ENCODE results near the gene NDUFS7. TPM values are rescaled to one million over a fixed set of nuclear protein-coding genes. Genes with fewer than 3 reads are reported as not detected.
"Not testable (repeated sequence)": the region's sequence is repeated elsewhere in the genome, so short reads cannot be mapped to it uniquely, and the experiment has no call there.

NDUFS7 gene
- total RNA-seq, 2 donors from 2014 or later: 234 to 326 TPM

DNA sequence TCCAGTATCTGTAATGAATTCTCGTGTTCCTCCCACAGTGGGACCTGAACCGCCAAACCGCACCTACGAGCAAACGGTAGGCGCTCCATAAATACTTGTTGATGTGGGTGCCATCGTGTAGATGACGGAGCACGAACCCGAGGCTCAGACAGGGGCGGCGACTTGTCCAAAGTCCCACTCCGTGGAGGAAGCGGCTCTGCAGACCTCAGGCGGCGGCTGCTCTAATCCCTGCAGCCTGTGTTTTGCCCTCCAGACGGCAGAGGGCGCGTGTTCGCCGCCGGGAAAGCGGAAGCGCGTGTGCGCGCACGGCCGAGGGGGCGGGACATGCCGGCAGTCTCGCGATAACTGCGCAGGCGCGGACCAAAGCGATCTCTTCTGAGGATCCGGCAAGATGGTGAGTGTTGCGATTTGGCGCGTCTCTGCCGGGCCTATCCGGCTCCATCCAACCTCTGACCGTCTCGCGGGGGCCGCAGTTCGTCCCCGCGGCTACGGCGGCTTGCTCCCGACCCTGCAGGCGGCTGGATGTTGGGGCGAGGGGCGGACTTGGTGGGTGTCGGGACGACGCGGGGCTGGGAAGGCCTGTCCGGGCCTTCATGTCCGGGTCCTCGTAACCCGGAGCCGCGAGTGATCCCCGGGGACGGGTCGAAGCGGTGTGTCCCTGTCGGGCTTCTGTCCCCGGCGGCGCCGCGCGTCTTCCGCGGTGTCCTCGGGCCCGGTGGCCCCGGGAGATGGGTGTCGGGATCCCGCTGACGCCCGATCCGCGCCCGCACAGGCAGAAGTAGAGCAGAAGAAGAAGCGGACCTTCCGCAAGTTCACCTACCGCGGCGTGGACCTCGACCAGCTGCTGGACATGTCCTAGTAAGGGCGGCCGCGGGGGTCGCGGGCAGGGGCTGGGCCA lies 54.6 kb downstream of the NDUFS7 start, which contains the start of gene RPS15:
Gene RPS15, plus strand, starts transcription at position 362 of the 898 bp plus-strand sequence. Its CDS starts 30 bp downstream, at position 392.
- DNase-seq (ENCODE audit: low spot score): peak; percentile 94
- peaks cover 0 to 23% of the 10 kb centered on the region in 2 donors for H3K4me1 ChIP-seq
- TF ChIP-seq, protein P1, sequence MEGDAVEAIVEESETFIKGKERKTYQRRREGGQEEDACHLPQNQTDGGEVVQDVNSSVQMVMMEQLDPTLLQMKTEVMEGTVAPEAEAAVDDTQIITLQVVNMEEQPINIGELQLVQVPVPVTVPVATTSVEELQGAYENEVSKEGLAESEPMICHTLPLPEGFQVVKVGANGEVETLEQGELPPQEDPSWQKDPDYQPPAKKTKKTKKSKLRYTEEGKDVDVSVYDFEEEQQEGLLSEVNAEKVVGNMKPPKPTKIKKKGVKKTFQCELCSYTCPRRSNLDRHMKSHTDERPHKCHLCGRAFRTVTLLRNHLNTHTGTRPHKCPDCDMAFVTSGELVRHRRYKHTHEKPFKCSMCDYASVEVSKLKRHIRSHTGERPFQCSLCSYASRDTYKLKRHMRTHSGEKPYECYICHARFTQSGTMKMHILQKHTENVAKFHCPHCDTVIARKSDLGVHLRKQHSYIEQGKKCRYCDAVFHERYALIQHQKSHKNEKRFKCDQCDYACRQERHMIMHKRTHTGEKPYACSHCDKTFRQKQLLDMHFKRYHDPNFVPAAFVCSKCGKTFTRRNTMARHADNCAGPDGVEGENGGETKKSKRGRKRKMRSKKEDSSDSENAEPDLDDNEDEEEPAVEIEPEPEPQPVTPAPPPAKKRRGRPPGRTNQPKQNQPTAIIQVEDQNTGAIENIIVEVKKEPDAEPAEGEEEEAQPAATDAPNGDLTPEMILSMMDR (IDR thresholded peaks at IDR 0.05): peak; percentile 75 to 99
- H3K4me3 ChIP-seq: peak within 1 kb of the TSS; percentile 76 to 80
- no peaks in the 10 kb centered on the region for H3K27me3 ChIP-seq
- H3K27ac ChIP-seq: peak within 1 kb of the TSS; percentile 81 to 91
- H3K9me3 ChIP-seq: no peaks in the 10 kb centered on the region
- H3K36me3 ChIP-seq: peaks cover 51% of the 10 kb centered on the region

GRCh38 chr19:1438933-1439354 lies 55.2 kb downstream of the NDUFS7 start:
- no peak for DNase-seq (ENCODE audit: low spot score)
- TF ChIP-seq, protein P1 (IDR thresholded peaks at IDR 0.05): no peak
- Histone ChIP-seq H3K4me3 (peak overlapping the region; percentile 76 to 80), H3K4me1 (peaks cover 0 to 23% of the 10 kb centered on the region in 2 donors), H3K27me3 (no peaks in the 10 kb centered on the region), H3K27ac (peak overlapping the region; percentile 81 to 91), H3K9me3 (no peaks in the 10 kb centered on the region), H3K36me3 (peaks cover 44% of the 10 kb centered on the region)

GRCh38 chr19:1439525-1440417 lies 56.1 kb downstream of the NDUFS7 start:
- not testable (repeated sequence) for H3K9me3 ChIP-seq; DNase-seq (ENCODE audit: low spot score); H3K27me3 ChIP-seq
- Histone ChIP-seq H3K27ac (peak overlapping the region in 1 of 2 donors; percentile 91), H3K4me3 (peak overlapping the region; percentile 76 to 80), H3K36me3 (peaks cover 36% of the 10 kb centered on the region), H3K4me1 (peaks cover 0 to 25% of the 10 kb centered on the region in 2 donors)

DNA sequence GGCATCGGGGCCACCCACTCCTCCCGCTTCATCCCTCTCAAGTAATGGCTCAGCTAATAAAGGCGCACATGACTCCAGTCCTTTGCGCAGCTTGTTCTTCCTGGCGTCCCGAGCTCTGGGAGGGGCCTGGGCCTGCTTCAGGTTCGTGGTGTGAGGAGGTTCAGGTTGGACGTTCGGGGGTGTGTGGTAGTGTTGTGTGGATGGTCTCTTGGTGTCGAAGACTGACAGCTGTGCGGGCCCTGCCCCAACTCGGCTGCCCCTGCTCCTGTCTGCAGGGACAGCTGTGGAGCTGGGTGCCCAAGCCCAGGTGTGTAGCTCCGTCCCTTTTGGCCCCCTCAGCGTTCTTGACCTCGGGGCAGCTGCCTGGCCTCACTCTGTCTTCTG lies 56.7 kb downstream of the NDUFS7 start:
- Histone ChIP-seq H3K4me3 (no peak overlapping the region), H3K36me3 (peaks cover 35% of the 10 kb centered on the region), H3K27me3 (peaks cover 0 to under 1% of the 10 kb centered on the region in 2 donors), H3K9me3 (no peaks in the 10 kb centered on the region), H3K4me1 (peaks cover 0 to 31% of the 10 kb centered on the region in 2 donors), H3K27ac (no peak overlapping the region)
- TF ChIP-seq, protein P1 (IDR thresholded peaks at IDR 0.05): no peak
- DNase-seq (ENCODE audit: low spot score): no peak

- TF ChIP-seq, protein P1 (IDR thresholded peaks at IDR 0.05): no peak
- Histone ChIP-seq H3K27me3 (peaks cover 0 to 6% of the 10 kb centered on the region in 2 donors), H3K4me3 (no peak overlapping the region), H3K36me3 (peaks cover 35% of the 10 kb centered on the region), H3K27ac (no peak overlapping the region), H3K4me1 (peaks cover 0 to 38% of the 10 kb centered on the region in 2 donors), H3K9me3 (no peaks in the 10 kb centered on the region)
- DNase-seq (ENCODE audit: low spot score): no peak
Measured at GRCh38 chr19:1441022-1441426, 57.3 kb downstream of the NDUFS7 start.

Data from right atrium auricular region (tissue), 2 donors.